OCI-LY7 (cell line): ENCODE data around the gene KLHDC8A. TPM values are rescaled to one million over a fixed set of nuclear protein-coding genes. Genes with fewer than 3 reads are reported as not detected.
"Not testable (repeated sequence)": the region's sequence is repeated elsewhere in the genome, so short reads cannot be mapped to it uniquely, and the experiment has no call there.

Source experiments
- BruUV-seq: library from RNA; stranded (reverse); fragments of 400-500 nt; replicated peaks from 2 replicates; lab custom pipeline; 2021; lab: Mats Ljungman, UMichigan
- CTCF ChIA-PET: fragments of 300-600 bp; sonication (Branson Sonifier 250); formaldehyde crosslinking; loops from one replicate; lab custom pipeline; 2022; ENCODE audit warnings: antibody characterized with exemption; ENCODE audit not compliant: unreplicated experiment; lab: Charles Lee
- POLR2A ChIA-PET: fragments of 300-600 bp; sonication (Branson Sonifier 250); formaldehyde crosslinking; loops from one replicate; lab custom pipeline; 2022; ENCODE audit warnings: antibody characterized with exemption; lab: Charles Lee
- DNase-seq: peaks from one replicate; pipeline ENCODE4 v3.0.0-alpha.2; 2015; ENCODE audit warnings: low spot score
- H2AFZ ChIP-seq: fragments of 200-600 bp; sonication (generic), shearing (Covaris generic); 2 replicates; pipeline ENCODE4 v1.6.1; 2014; ENCODE audit warnings: mild to moderate bottlenecking, antibody characterized with exemption, low read length, moderate library complexity
- H3K27ac ChIP-seq: fragments of 200-600 bp; sonication (generic); 2 replicates; pipeline ENCODE4 v1.5.1; 2014; ENCODE audit warnings: mixed run types, low read depth, mild to moderate bottlenecking, moderate library complexity, low read length, inconsistent platforms; ENCODE audit not compliant: poor library complexity, severe bottlenecking
- H3K36me3 ChIP-seq: fragments of 200-600 bp; sonication (generic); 2 replicates; pipeline ENCODE4 v1.6.1; 2014; ENCODE audit warnings: mild to moderate bottlenecking, antibody characterized with exemption, low read length, moderate library complexity, mixed read lengths; ENCODE audit not compliant: insufficient read depth
- H3K4me1 ChIP-seq: fragments of 200-600 bp; sonication (generic); 2 replicates; pipeline ENCODE4 v1.5.1; 2014; ENCODE audit warnings: mild to moderate bottlenecking, low read length; ENCODE audit not compliant: insufficient read depth, poor library complexity, severe bottlenecking
- H3K4me2 ChIP-seq: fragments of 200-600 bp; sonication (generic); 2 replicates; pipeline ENCODE4 v1.6.1; 2014; ENCODE audit warnings: mild to moderate bottlenecking, low read length
- H3K4me3 ChIP-seq: fragments of 200-600 bp; sonication (generic); 2 replicates; pipeline ENCODE4 v1.5.1; 2014; ENCODE audit warnings: mild to moderate bottlenecking, low read depth, low read length; ENCODE audit not compliant: poor library complexity, severe bottlenecking
- H3K79me2 ChIP-seq: fragments of 200-600 bp; sonication (generic); 2 replicates; pipeline ENCODE4 v1.6.1; 2016; ENCODE audit warnings: low read depth, mild to moderate bottlenecking, low read length, moderate library complexity, mixed read lengths; ENCODE audit not compliant: insufficient read depth
- H3K9me2 ChIP-seq: fragments of 200-600 bp; sonication (generic); 2 replicates; pipeline ENCODE4 v1.6.1; 2016; ENCODE audit warnings: mild to moderate bottlenecking, low read length, mixed read lengths; ENCODE audit not compliant: insufficient read depth
- H3K9me3 ChIP-seq: fragments of 200-600 bp; sonication (generic); 2 replicates; pipeline ENCODE4 v1.6.1; 2014; ENCODE audit warnings: mild to moderate bottlenecking, mixed run types, low read length, mixed read lengths
- H4K20me1 ChIP-seq: fragments of 200-600 bp; sonication (generic); 2 replicates; pipeline ENCODE4 v1.6.1; 2014; ENCODE audit warnings: mild to moderate bottlenecking, antibody characterized with exemption, low read length, moderate library complexity, mixed read lengths; ENCODE audit not compliant: insufficient read depth
- EZH2phosphoT487 ChIP-seq: fragments of 200-600 bp; sonication (generic); IDR thresholded peaks from 2 replicates; pipeline ENCODE4 v1.6.1; 2018; ENCODE audit warnings: low read depth, borderline replicate concordance, mild to moderate bottlenecking, mixed run types, antibody characterized with exemption, low read length, moderate library complexity, mixed read lengths
- intact Hi-C: fragments of 100-400 bp; cut with micrococcal nuclease; formaldehyde crosslinking; loops from one replicate; pipeline ENCODE4 v1.10.0; 2022; ENCODE audit not compliant: unreplicated experiment
- total RNA-seq, 2 experiments: library from RNA; depleted of rRNA in 1 of 2; stranded (reverse); fragments of >200 nt in 1 of 2; shearing (Covaris generic) in 1 of 2; gene quantifications; 2 replicates each; pipeline ENCODE4 v1.2.3, GENCODE V29; 2014 to 2022
- TF ChIP-seq, protein P1 (sequence below): fragments of 200-600 bp; sonication (generic); conservative IDR thresholded peaks from 2 replicates; pipeline ENCODE4 v1.5.1; 2014; ENCODE audit warnings: mild to moderate bottlenecking, antibody characterized with exemption, low read length, moderate library complexity, mixed read lengths

Gene KLHDC8A
- total RNA-seq, 2 experiments from 2014 or later = not detected

DNA sequence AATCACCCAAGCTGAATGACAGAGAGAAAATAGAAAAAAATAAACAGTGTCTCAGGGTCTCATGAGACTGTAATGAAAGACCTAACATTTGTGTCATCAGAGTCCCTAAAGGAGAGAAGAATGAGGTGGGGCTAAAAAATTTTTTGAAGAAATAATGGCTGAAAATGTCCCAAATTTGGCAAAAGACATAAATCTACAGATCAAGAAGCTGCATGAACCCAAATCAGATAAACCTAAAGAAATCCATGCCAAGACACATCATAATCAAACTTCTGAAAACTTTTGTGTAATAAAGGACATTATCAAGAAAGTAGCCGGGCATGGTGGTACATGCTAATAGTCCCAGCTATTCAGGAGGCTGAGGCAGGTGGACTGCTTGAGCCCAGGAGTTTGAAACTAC lies 35.9 kb upstream of the KLHDC8A start:
- no peak for DNase-seq
- Histone ChIP-seq H3K27ac (no peak overlapping the region), H3K9me2 (no peaks in the 10 kb centered on the region), H3K4me1 (peaks cover 9% of the 10 kb centered on the region), H3K79me2 (no peaks in the 10 kb centered on the region), H3K4me2 (no peak overlapping the region), H3K9me3 (no peaks in the 10 kb centered on the region), H2AFZ (no peak overlapping the region), H3K36me3 (no peaks in the 10 kb centered on the region), H4K20me1 (no peaks in the 10 kb centered on the region), H3K4me3 (no peak overlapping the region)
- intact Hi-C loops = no loop called here
- ChIA-PET CTCF (no interaction called here), POLR2A (no interaction called here)
- no TSS peak for BruUV-seq
- no peak for TF ChIP-seq EZH2phosphoT487
- TF ChIP-seq, protein P1, sequence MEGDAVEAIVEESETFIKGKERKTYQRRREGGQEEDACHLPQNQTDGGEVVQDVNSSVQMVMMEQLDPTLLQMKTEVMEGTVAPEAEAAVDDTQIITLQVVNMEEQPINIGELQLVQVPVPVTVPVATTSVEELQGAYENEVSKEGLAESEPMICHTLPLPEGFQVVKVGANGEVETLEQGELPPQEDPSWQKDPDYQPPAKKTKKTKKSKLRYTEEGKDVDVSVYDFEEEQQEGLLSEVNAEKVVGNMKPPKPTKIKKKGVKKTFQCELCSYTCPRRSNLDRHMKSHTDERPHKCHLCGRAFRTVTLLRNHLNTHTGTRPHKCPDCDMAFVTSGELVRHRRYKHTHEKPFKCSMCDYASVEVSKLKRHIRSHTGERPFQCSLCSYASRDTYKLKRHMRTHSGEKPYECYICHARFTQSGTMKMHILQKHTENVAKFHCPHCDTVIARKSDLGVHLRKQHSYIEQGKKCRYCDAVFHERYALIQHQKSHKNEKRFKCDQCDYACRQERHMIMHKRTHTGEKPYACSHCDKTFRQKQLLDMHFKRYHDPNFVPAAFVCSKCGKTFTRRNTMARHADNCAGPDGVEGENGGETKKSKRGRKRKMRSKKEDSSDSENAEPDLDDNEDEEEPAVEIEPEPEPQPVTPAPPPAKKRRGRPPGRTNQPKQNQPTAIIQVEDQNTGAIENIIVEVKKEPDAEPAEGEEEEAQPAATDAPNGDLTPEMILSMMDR = no peak

DNA sequence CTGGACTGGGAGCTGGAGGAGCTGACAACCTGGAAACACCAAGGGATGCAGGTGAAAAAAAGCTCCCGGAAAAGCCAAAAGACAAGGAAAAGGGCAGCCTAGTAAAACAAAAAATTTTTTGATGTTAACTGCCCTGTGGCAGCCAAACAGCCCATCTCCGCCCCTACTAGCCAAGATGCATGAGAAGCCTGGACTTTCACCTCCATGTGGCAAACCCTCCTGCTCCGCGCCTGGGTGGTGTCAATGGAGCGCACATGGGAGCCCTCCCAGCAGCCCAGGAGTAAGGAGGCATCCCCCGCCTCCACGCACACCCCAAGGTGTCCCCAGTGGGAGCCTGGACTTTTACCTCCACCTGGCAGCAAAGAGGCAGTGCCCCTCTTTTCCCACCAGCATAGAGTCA lies 34.7 kb upstream of the KLHDC8A start:
- H2AFZ ChIP-seq = no peak overlapping the region
- DNase-seq = no peak

DNA sequence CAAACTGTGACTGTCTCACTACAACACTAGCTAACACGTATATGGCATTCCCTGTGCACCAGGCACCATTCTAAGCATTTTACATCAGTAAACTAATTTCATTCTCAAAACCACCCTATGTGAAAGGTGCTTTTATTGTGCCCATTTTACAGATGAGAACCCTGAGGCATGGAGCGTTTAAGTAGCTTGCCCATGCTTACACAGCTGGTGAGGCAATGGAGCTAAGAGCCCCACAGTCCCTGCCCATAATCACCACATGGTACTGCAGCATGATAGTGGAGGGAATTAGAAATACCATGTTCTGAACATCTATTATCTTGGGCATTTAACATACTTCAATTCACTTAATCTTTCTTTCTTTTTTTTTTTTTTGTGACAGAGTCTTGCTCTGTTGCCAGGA lies 31.1 kb upstream of the KLHDC8A start:
- Histone ChIP-seq H3K9me2 (no peaks in the 10 kb centered on the region), H3K79me2 (no peaks in the 10 kb centered on the region), H3K27ac (no peak overlapping the region), H3K4me1 (no peaks in the 10 kb centered on the region), H3K4me2 (no peak overlapping the region), H3K36me3 (no peaks in the 10 kb centered on the region), H3K4me3 (no peak overlapping the region), H2AFZ (no peak overlapping the region), H4K20me1 (no peaks in the 10 kb centered on the region), H3K9me3 (no peaks in the 10 kb centered on the region)
- no peak for DNase-seq
- no TSS peak for BruUV-seq
- ChIA-PET CTCF (interaction anchor here (1.2 kb wide), 1 partner anchor 97 kb away, joined by 3 read pairs; no protein-coding TSS in a partner anchor), POLR2A (interaction anchor here (0.7 kb wide), 1 partner anchor 171 kb away, joined by 4 read pairs; no protein-coding TSS in a partner anchor)
- intact Hi-C loops = no loop called here
- no peak for TF ChIP-seq EZH2phosphoT487
- TF ChIP-seq, protein P1 = no peak

More for the DNA sequence above, 34.7 kb upstream of the KLHDC8A start:
- Histone ChIP-seq H3K4me3 (no peak overlapping the region), H3K9me2 (no peaks in the 10 kb centered on the region), H3K9me3 (no peaks in the 10 kb centered on the region), H3K79me2 (no peaks in the 10 kb centered on the region), H4K20me1 (no peaks in the 10 kb centered on the region), H3K4me2 (no peak overlapping the region), H3K36me3 (no peaks in the 10 kb centered on the region), H3K4me1 (no peaks in the 10 kb centered on the region), H3K27ac (no peak overlapping the region)
- CTCF ChIA-PET = no interaction called here
- intact Hi-C loops = no loop called here
- POLR2A ChIA-PET = no interaction called here
- no peak for TF ChIP-seq EZH2phosphoT487
- TF ChIP-seq, protein P1 = no peak
- BruUV-seq = no TSS peak

DNA sequence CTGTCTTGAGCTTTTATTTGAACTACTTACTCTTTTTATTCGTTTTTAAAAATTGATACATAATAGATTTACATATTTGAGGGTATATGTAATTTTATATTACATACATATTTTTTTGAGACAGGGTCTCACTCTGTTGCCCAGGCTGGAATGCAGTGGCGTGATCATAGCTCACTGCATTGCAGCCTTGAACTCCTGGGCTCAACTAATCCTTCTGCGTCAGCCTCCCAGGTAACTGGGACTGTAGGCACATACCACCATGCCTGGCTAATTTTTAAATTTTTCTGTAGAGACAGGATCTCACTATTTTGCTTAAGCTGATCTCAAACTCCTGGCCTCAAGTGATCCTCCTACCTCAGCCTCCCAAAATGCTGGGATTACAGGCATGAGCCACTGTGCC lies 26.3 kb upstream of the KLHDC8A start:
- H3K9me3 ChIP-seq, H3K4me1 ChIP-seq, H3K4me2 ChIP-seq, H3K4me3 ChIP-seq, H3K79me2 ChIP-seq, CTCF ChIA-PET, H3K27ac ChIP-seq, H3K9me2 ChIP-seq, H4K20me1 ChIP-seq, H2AFZ ChIP-seq, DNase-seq, H3K36me3 ChIP-seq, POLR2A ChIA-PET, BruUV-seq, intact Hi-C loops: not testable (repeated sequence)
